Panc1 (cell line): ENCODE measurements around the gene HACL1.

Experiments used
- CTCF ChIP-seq: fragments of 450-650 bp; IDR thresholded peaks from 2 replicates; pipeline ENCODE4 v1.5.1; 2017; ENCODE audit warnings: mild to moderate bottlenecking
- POLR2AphosphoS5 ChIP-seq: IDR thresholded peaks from 2 replicates; pipeline ENCODE4 v1.6.1; 2012; ENCODE audit warnings: mild to moderate bottlenecking, low read depth, low read length, moderate library complexity

- no peak for TF ChIP-seq CTCF
- TF ChIP-seq POLR2AphosphoS5 = no peak
Observed at GRCh38 chr3:15579051-15579450, 22.3 kb downstream of the HACL1 start.
